Small intestine (tissue), 7 donors: Measurements from ENCODE around the gene POLR3F. TPM values are rescaled to one million over a fixed set of nuclear protein-coding genes. Genes with fewer than 3 reads are reported as not detected.
"Not testable (repeated sequence)": the region's sequence is repeated elsewhere in the genome, so short reads cannot be mapped to it uniquely, and the experiment has no call there.

ENCODE experiments used
- DNase-seq, 2 donors: peaks; one replicate each; pipeline versions ENCODE4 v3.0.0 to v3.0.0-alpha.2; 2013
- FAIRE-seq: peaks from 2 replicates; lab custom pipeline; 2012; peaks lifted over from hg19 to GRCh38; lab: Jason Lieb, UNC
- H3K27ac ChIP-seq, 3 donors: one replicate each; pipeline ENCODE4 v1.5.1; 2013; ENCODE audit warnings: low read length in 2 of 3, mild to moderate bottlenecking in 2 of 3, control low read depth in 1 of 3, inconsistent platforms in 1 of 3, low read depth in 1 of 3, moderate library complexity in 1 of 3
- H3K27me3 ChIP-seq, 3 donors: one replicate each; pipeline ENCODE4 v1.6.1; 2013; ENCODE audit warnings: low read length in 3 of 3, inconsistent platforms in 1 of 3; ENCODE audit not compliant: control insufficient read depth in 3 of 3, insufficient read depth in 3 of 3
- H3K36me3 ChIP-seq, 3 donors: one replicate each; pipeline ENCODE4 v1.6.1; 2013; ENCODE audit warnings: low read length in 3 of 3, inconsistent platforms in 1 of 3, low read depth in 1 of 3, mild to moderate bottlenecking in 1 of 3, moderate library complexity in 1 of 3; ENCODE audit not compliant: control insufficient read depth in 3 of 3, insufficient read depth in 2 of 3
- H3K4me1 ChIP-seq, 3 donors: one replicate each; pipeline ENCODE4 v1.6.1; 2013; ENCODE audit warnings: low read length in 2 of 3, inconsistent platforms in 1 of 3, low read depth in 1 of 3, mild to moderate bottlenecking in 1 of 3, moderate library complexity in 1 of 3; ENCODE audit not compliant: control insufficient read depth in 3 of 3, insufficient read depth in 2 of 3
- H3K4me3 ChIP-seq, 3 donors: one replicate each; pipeline ENCODE4 v1.5.1; 2013; ENCODE audit warnings: low read length in 3 of 3, control low read depth in 1 of 3, inconsistent platforms in 1 of 3, low read depth in 1 of 3, mild to moderate bottlenecking in 1 of 3, moderate library complexity in 1 of 3
- H3K9me3 ChIP-seq, 2 donors: one replicate each; pipeline ENCODE4 v1.6.1; 2013; ENCODE audit warnings: low read depth in 1 of 2, low read length in 1 of 2; ENCODE audit not compliant: control insufficient read depth in 2 of 2, insufficient read depth in 1 of 2
- WGBS, 3 donors: extraction: QIAGEN DNeasy Blood & Tissue Kit; methylation state at CpG; one replicate each; pipeline ENCODE4 v1.1.7; 2013; 5-methylcytosine and 5-hydroxymethylcytosine counted together
- polyA plus RNA-seq, 4 donors: library from polyadenylated mRNA; stranded (reverse) in 3 of 4; unstranded in 1 of 4; fragments of 200-250 nt in 3 of 4; fragments of 120-200 nt in 1 of 4; gene quantifications; one replicate each; pipeline versions ENCODE4 v1.2.1 to v1.2.3, GENCODE V29; 2013
- donor health status: healthy with polysubstance abuse.
- donor health status: control.
- donor health status: control.
- donor health status: Bipolar disorder and iron deficiency.
- donor health status: healthy.

Gene POLR3F
- polyA plus RNA-seq, 4 donors: 4.9 to 8.5 (median 6.7) TPM

DNA sequence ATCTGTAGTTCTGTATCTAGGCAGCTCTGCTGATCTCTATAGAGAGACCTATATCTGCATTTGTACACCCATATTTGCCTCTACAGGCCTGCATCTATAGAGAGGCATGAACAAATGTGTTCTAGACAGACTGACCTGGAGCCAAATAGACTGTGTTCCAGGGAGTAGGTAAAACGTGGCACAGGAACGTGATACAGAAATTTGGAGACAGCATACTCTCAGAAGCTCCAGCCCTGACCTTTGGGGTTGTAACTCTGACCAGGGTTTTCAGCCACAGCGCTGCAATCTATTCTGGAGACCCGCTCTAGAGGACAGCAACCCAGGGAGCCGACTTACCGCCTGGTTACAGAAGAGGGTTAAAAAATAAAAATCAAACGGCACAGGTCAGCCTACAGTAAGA lies 28.9 kb downstream of the POLR3F start:
- H3K36me3 ChIP-seq: peaks cover 0 to 3% (median 0%) of the 10 kb centered on the region in 3 donors
- peak overlapping the region in 2 of 3 donors; percentile 62 to 81 for H3K4me3 ChIP-seq
- H3K27ac ChIP-seq: no peak overlapping the region
- no peaks in the 10 kb centered on the region for H3K9me3 ChIP-seq
- DNase-seq (peak in 1 of 2 donors; percentile 6), FAIRE-seq (no peak)
- H3K27me3 ChIP-seq: no peaks in the 10 kb centered on the region
- peaks cover 4 to 6% (median 4%) of the 10 kb centered on the region in 3 donors for H3K4me1 ChIP-seq
- 10 to 24% (median 19%) methylated on average over 7 of the region's 7 CpGs for WGBS, 3 donors

GRCh38 chr20:18496740-18497592 lies 29.8 kb downstream of the POLR3F start, which contains the start of gene RBBP9:
Gene RBBP9, minus strand, starts transcription at chr20:18497225. Its CDS starts 58 bp downstream, at chr20:18497167.
- WGBS, 3 donors: 1 to 3% (median 3%) methylated on average over 31 of the region's 31 CpGs
- peak within 1 kb of the TSS; percentile 59 to 81 (median 62) for H3K4me3 ChIP-seq
- FAIRE-seq (no peak), DNase-seq (peak; percentile 87 to 93)
- peak within 1 kb of the TSS in 2 of 3 donors; percentile 33 to 52 for H3K27ac ChIP-seq
- no peaks in the 10 kb centered on the region for H3K27me3 ChIP-seq
- H3K4me1 ChIP-seq: peaks cover 4 to 6% (median 4%) of the 10 kb centered on the region in 3 donors
- peaks cover 0 to 3% (median 0%) of the 10 kb centered on the region in 3 donors for H3K36me3 ChIP-seq
- H3K9me3 ChIP-seq: no peaks in the 10 kb centered on the region

DNA sequence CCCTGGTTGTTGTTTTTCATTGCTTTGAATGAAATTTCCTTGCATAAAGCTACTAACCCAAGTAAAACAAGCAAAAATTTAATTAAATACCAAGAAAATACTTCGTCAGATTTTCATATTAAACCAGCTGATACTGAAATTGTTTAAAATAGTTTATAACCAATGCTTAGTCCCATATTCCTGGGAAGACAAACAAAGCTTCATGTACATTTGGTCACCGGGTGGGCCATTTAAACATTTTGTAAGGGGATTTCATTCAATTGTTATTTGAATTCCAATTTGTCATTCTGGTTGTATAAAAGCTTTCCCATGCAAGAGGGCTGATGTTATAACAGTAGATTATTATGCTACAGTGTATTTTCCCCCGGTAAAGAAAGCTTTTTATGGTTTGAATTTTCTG lies 30.4 kb downstream of the POLR3F start:
- no peak overlapping the region for H3K27ac ChIP-seq
- peaks cover 0 to 3% (median 0%) of the 10 kb centered on the region in 3 donors for H3K36me3 ChIP-seq
- no peaks in the 10 kb centered on the region for H3K9me3 ChIP-seq
- H3K4me1 ChIP-seq: peaks cover 4 to 6% (median 4%) of the 10 kb centered on the region in 3 donors
- H3K4me3 ChIP-seq: no peak overlapping the region
- 94 to 96% (median 96%) methylated on average over 3 of the region's 3 CpGs for WGBS, 3 donors
- FAIRE-seq (no peak), DNase-seq (no peak)
- peaks cover 0 to 2% (median 0%) of the 10 kb centered on the region in 3 donors for H3K27me3 ChIP-seq

DNA sequence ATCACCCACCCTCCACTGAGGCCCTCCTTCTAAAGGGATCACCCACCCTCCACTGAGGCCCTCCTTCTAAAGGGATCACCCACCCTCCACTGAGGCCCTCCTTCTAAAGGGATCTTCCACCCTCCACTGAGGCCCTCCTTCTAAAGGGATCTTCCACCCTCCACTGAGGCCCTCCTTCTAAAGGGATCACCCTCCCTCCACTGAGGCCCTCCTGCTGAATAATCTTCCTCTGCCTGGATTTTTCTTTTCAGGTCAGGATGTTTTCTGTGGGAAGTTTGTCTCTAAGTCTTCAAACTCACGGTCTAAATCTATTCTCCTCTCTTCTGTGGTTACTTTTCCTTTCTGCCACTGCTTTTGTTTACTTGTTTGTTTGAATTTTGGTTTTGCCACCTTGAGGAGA lies 34.5 kb downstream of the POLR3F start:
- not testable (repeated sequence) for H3K36me3 ChIP-seq, FAIRE-seq, H3K4me1 ChIP-seq, H3K4me3 ChIP-seq, DNase-seq, H3K27ac ChIP-seq, H3K9me3 ChIP-seq
- peaks cover 0 to 11% (median 2%) of the 10 kb centered on the region in 3 donors for H3K27me3 ChIP-seq
- 64 to 79% (median 70%) methylated on average over 1 of the region's 1 CpG for WGBS, 3 donors

GRCh38 chr20:18504479-18505060 lies 37.4 kb downstream of the POLR3F start:
- peaks cover 0 to 1% (median 0%) of the 10 kb centered on the region in 3 donors for H3K36me3 ChIP-seq
- FAIRE-seq: no peak
- peaks cover 0 to 6% (median 2%) of the 10 kb centered on the region in 3 donors for H3K4me1 ChIP-seq
- H3K27ac ChIP-seq: no peak overlapping the region
- peak in 1 of 2 donors; percentile 13 for DNase-seq
- 74 to 84% (median 79%) methylated on average over 31 of the region's 31 CpGs for WGBS, 3 donors
- no peaks in the 10 kb centered on the region for H3K9me3 ChIP-seq
- peaks cover 0 to 11% (median 2%) of the 10 kb centered on the region in 3 donors for H3K27me3 ChIP-seq
- no peak overlapping the region for H3K4me3 ChIP-seq

- Histone ChIP-seq H3K4me3 (peak overlapping the region in 2 of 3 donors; percentile 59 to 93), H3K27ac (peak overlapping the region; percentile 91 to 99 (median 98)), H3K9me3 (no peaks in the 10 kb centered on the region), H3K36me3 (peaks cover 0 to 9% (median 0%) of the 10 kb centered on the region in 3 donors), H3K27me3 (peaks cover 0 to 11% (median 2%) of the 10 kb centered on the region in 3 donors), H3K4me1 (peaks cover 0 to 6% (median 2%) of the 10 kb centered on the region in 3 donors)
- DNase-seq (no peak), FAIRE-seq (no peak)
- WGBS, 3 donors: 54 to 65% (median 61%) methylated on average over 8 of the region's 8 CpGs
Measured at GRCh38 chr20:18506744-18507143, 39.6 kb downstream of the POLR3F start.

DNA sequence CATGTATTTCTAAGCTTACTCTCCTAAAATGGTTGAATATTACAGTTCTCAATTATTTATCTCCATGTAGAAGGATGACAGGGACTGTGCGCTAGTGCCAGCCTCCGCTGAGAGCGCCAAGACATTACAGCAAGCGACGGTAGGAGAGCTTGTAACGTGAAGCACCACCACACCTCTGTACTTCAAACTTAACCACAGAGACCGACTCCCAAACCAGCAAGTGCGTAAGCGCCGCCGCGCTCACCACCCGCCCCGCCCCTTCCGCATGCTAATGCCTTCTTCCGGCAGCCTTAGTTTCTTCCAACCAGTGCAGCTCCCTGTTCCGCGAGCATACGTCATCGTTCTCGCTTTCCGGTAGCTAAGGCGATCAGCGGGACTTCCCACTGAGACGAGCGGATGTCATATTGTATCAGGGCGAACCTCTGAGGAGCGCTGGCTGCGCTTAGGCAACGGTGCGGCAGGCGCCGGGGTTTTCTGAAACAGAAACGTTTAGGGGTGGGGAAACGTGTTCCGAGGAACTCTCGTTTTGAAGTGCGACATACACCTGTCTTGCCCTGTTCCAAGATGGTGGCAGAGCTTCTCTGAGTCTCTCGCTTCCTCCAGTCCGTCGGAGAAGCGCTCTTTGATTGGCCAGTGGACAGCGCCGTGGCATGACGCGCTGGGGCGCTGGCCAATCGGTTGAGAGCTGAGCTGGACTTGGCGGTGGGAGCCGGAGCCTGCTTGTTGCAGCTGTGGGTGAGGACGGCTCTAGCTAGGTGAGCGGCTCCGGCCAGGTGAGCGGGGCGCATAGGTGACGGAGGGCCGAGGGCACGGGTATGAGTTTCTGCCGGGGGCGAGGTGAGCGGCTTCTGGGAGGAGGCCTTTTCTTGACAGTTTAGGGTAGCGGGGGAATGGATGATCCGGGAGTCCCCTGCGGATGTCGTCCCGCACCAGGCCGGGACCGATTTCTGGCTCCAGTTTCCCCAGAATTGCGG lies 40.3 kb downstream of the POLR3F start, which contains the start of gene SEC23B:
SEC23B (plus strand) TSS at position 723 of the 974 bp plus-strand sequence. CDS start 2,896 bp downstream, outside the sequence.
- H3K9me3 ChIP-seq: no peaks in the 10 kb centered on the region
- DNase-seq (peak; percentile 99), FAIRE-seq (no peak)
- peak within 1 kb of the TSS; percentile 91 to 99 (median 98) for H3K27ac ChIP-seq
- H3K36me3 ChIP-seq: peaks cover 0 to 9% (median 0%) of the 10 kb centered on the region in 3 donors
- WGBS, 3 donors: 0 to 1% (median 0%) methylated on average over 64 to 69 of the region's 69 CpGs
- peaks cover 0 to 6% (median 2%) of the 10 kb centered on the region in 3 donors for H3K4me1 ChIP-seq
- H3K27me3 ChIP-seq: peaks cover 0 to 10% (median 2%) of the 10 kb centered on the region in 3 donors
- H3K4me3 ChIP-seq: peak within 1 kb of the TSS; percentile 58 to 93 (median 59)
